Neutrophil (primary cell): ENCODE data around the gene WNT3.

Source experiments
- H3K27ac ChIP-seq: fragments of 200-600 bp; sonication (generic); 2 replicates; pipeline ENCODE4 v1.5.1; 2016; ENCODE audit warnings: mild to moderate bottlenecking, moderate library complexity
- H3K27me3 ChIP-seq: fragments of 200-600 bp; sonication (generic); 2 replicates; pipeline ENCODE4 v1.6.0; 2016; ENCODE audit warnings: mild to moderate bottlenecking
- H3K36me3 ChIP-seq: fragments of 200-600 bp; sonication (generic); 2 replicates; pipeline ENCODE4 v1.5.1; 2017
- H3K4me1 ChIP-seq, 2 experiments: fragments of 200-600 bp in 1 of 2; sonication (generic) in 1 of 2; 1 replicate in 1 of 2; 2 replicates in 1 of 2; pipeline versions ENCODE4 v1.5.1 to v1.6.1; 2013 to 2016; ENCODE audit warnings: low read depth in 1 of 2, low read length in 1 of 2, mild to moderate bottlenecking in 1 of 2, moderate library complexity in 1 of 2; ENCODE audit not compliant: control insufficient read depth in 1 of 2, insufficient read depth in 1 of 2
- H3K4me3 ChIP-seq, 2 experiments: fragments of 200-600 bp in 1 of 2; sonication (generic) in 1 of 2; 1 replicate in 1 of 2; 2 replicates in 1 of 2; pipeline ENCODE4 v1.5.1; 2013 to 2016; ENCODE audit warnings: low read depth in 1 of 2, low read length in 1 of 2, mild to moderate bottlenecking in 1 of 2, moderate library complexity in 1 of 2
- H3K9me3 ChIP-seq: fragments of 200-600 bp; sonication (generic); 2 replicates; pipeline ENCODE4 v1.5.1; 2016
- TF ChIP-seq, protein P1 (sequence below): fragments of 200-600 bp; sonication (generic); IDR thresholded peaks from 2 replicates; pipeline ENCODE4 v1.5.1; 2016; ENCODE audit warnings: antibody characterized with exemption

The WNT3 gene

GRCh38 chr17:46853896-46854444, 35.5 kb upstream of the WNT3 start:
- no peaks in the 10 kb centered on the region for H3K9me3 ChIP-seq
- no peak overlapping the region for H3K27ac ChIP-seq
- peaks cover 89% of the 10 kb centered on the region for H3K27me3 ChIP-seq
- TF ChIP-seq, protein P1, sequence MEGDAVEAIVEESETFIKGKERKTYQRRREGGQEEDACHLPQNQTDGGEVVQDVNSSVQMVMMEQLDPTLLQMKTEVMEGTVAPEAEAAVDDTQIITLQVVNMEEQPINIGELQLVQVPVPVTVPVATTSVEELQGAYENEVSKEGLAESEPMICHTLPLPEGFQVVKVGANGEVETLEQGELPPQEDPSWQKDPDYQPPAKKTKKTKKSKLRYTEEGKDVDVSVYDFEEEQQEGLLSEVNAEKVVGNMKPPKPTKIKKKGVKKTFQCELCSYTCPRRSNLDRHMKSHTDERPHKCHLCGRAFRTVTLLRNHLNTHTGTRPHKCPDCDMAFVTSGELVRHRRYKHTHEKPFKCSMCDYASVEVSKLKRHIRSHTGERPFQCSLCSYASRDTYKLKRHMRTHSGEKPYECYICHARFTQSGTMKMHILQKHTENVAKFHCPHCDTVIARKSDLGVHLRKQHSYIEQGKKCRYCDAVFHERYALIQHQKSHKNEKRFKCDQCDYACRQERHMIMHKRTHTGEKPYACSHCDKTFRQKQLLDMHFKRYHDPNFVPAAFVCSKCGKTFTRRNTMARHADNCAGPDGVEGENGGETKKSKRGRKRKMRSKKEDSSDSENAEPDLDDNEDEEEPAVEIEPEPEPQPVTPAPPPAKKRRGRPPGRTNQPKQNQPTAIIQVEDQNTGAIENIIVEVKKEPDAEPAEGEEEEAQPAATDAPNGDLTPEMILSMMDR, result no peak
- no peaks in the 10 kb centered on the region for H3K36me3 ChIP-seq
- H3K4me1 ChIP-seq, result no peaks in the 10 kb centered on the region
- no peak overlapping the region for H3K4me3 ChIP-seq

GRCh38 chr17:46851029-46851741, 32.7 kb upstream of the WNT3 start, which contains the start of gene WNT9B:
TSS of gene WNT9B (plus strand) at chr17:46851583. CDS start at chr17:46851639, 56 bp downstream.
- Histone ChIP-seq H3K9me3 (no peaks in the 10 kb centered on the region), H3K27me3 (peaks cover 100% of the 10 kb centered on the region), H3K27ac (no peak within 1 kb of the TSS), H3K4me3 (no peak within 1 kb of the TSS), H3K36me3 (no peaks in the 10 kb centered on the region), H3K4me1 (no peaks in the 10 kb centered on the region)
- TF ChIP-seq, protein P1, result no peak

DNA sequence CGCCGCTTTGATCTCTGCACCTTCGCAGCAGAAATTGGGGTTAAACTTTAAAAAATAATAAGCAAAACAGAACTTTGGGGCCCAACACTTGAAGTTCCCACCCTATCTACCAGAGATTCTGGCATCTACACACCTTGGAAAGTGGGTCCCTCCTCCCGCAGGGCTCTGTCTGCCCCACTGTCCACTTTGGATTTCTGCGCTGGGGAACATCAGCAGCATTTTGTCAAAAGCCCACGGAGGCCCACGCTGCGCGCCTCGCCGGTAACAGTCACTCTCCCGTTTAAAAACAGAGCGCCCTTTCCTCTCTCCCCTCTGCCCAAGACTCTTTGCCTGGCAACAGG, 32.2 kb upstream of the WNT3 start:
- Histone ChIP-seq H3K9me3 (no peaks in the 10 kb centered on the region), H3K27me3 (peaks cover 100% of the 10 kb centered on the region), H3K4me1 (no peaks in the 10 kb centered on the region), H3K4me3 (no peak overlapping the region), H3K27ac (no peak overlapping the region), H3K36me3 (no peaks in the 10 kb centered on the region)
- TF ChIP-seq, protein P1, result no peak

DNA sequence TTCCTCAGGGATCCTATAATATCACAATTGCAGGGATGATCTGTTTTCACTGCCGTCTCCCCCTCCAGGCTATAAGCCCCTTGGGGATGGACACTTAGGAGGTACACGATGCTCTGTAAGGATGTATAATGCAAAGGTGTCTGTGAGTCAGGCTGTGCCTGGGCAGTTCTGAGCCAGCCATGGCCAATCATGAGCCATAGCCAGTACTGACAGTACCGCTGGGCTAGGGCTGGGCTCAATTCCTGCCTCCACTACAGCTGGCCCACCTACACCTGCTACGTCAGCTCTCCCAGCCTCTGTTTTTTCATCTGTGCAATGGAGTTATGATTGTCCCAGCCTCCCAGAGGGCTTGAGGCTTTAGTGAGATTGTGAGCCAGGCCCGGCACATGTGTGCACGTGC, 30.0 kb upstream of the WNT3 start:
- Histone ChIP-seq H3K4me3 (no peak overlapping the region), H3K4me1 (no peaks in the 10 kb centered on the region), H3K27me3 (peaks cover 93% of the 10 kb centered on the region), H3K36me3 (no peaks in the 10 kb centered on the region), H3K27ac (no peak overlapping the region), H3K9me3 (no peaks in the 10 kb centered on the region)
- TF ChIP-seq, protein P1, result no peak

- H3K4me3 ChIP-seq, result no peak overlapping the region
- no peaks in the 10 kb centered on the region for H3K36me3 ChIP-seq
- TF ChIP-seq, protein P1, result no peak
- peaks cover 87% of the 10 kb centered on the region for H3K27me3 ChIP-seq
- H3K9me3 ChIP-seq, result peaks cover 6% of the 10 kb centered on the region
- H3K4me1 ChIP-seq, result no peaks in the 10 kb centered on the region
- H3K27ac ChIP-seq, result no peak overlapping the region
Measured at GRCh38 chr17:46847204-46848191, 29.0 kb upstream of the WNT3 start.
